Effector CD4-positive, alpha-beta T cell (primary cell): ENCODE data around the gene BBS1.
"Not testable (repeated sequence)": the region's sequence is repeated elsewhere in the genome, so short reads cannot be mapped to it uniquely, and the experiment has no call there.

Experiments
- DNase-seq: peaks from one replicate; pipeline ENCODE4 v3.0.0-alpha.2; 2020

BBS1 gene

DNA sequence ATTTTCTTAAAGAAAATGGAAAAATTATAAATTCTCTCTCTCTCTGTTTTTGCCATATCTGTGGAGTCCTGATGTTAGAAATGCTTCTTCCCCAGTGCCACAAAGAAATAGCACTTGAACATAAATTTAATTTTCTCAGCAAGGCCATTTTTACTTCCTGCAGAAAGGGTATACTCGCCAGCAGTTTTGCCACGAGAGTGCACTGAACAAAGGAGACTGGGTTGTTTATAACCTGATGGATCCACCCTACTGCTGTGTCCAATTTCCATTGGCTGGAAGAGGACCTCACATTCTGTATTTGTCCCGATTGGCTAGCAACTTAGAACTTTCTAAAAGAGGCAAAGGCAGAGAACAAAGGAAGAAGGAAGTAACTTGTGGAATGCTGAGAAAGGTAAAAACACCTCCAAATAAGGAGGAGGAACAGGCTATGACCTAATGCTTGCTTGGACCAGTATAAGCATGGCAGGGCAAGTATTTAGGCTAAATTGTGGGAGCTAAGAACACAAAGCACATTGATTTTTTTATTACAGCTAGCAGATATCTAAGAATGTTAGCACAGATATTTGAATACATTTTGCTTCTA is 72.2 kb downstream of the BBS1 start:
- DNase-seq: not testable (repeated sequence)
